ENCODE data around the gene GALNT17.

Gene GALNT17

DNA sequence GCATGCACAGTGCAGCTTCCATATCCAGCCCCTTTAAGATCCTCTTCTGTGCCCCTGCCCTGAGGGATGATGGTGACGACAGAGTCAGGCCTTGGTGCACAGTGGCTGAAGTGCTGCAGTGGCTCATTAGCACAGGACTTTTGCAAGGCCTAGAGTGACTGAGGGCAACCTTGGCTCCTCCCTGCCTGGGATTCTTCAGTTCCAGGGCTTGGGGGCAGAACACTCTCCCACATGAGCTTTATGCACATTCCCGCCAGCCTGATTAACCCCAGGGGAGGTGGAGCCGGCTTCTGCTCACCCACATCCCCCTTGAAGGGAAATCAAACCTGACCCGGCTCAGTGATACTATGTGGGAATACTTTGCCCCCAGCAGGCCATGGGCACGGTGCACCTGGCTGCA, 253.4 kb downstream of the GALNT17 start:
- TF ChIP-seq, protein P1, sequence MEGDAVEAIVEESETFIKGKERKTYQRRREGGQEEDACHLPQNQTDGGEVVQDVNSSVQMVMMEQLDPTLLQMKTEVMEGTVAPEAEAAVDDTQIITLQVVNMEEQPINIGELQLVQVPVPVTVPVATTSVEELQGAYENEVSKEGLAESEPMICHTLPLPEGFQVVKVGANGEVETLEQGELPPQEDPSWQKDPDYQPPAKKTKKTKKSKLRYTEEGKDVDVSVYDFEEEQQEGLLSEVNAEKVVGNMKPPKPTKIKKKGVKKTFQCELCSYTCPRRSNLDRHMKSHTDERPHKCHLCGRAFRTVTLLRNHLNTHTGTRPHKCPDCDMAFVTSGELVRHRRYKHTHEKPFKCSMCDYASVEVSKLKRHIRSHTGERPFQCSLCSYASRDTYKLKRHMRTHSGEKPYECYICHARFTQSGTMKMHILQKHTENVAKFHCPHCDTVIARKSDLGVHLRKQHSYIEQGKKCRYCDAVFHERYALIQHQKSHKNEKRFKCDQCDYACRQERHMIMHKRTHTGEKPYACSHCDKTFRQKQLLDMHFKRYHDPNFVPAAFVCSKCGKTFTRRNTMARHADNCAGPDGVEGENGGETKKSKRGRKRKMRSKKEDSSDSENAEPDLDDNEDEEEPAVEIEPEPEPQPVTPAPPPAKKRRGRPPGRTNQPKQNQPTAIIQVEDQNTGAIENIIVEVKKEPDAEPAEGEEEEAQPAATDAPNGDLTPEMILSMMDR (IDR thresholded peaks at IDR 0.05; ENCODE audit: control insufficient read depth, extremely low read depth, insufficient read depth) = no peak
- DNase-seq (ENCODE audit: low read depth) = no peak
- no peak overlapping the region for H3K4me3 ChIP-seq (ENCODE audit: low read depth, low read length)

DNA sequence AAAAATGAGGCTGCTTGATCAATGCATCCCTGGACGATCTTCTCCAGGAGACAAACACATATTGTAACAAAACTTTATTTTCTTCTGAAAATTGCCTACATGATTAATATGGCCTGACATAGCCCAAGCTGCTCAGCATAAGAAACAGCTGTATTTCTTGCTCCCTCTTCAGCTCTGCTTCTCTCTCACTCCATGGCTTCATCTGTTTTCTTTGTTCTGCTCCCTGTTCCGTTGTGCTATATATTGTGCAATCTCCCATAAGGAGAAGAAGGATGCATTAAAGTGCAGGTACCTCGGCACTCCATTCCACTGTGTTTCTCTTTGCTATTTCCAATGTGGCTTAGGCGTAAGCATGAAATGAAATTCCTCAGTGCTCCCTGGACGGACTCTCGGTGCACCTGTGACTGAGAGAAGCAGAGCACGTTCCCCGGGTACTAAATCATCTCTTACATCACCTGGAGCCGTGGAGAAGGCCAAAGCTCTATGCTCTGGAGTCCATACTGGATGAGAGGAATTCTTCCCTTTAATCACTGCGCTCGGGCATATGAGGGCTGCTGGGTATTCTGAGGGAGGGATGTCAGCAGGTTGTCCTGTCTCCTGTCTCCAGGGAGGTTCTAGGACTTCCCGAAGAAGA, 254.3 kb downstream of the GALNT17 start:
- no peak overlapping the region for H3K4me3 ChIP-seq (ENCODE audit: low read depth, low read length)
- no peak for DNase-seq (ENCODE audit: low read depth)
- TF ChIP-seq, protein P1 (IDR thresholded peaks at IDR 0.05; ENCODE audit: control insufficient read depth, extremely low read depth, insufficient read depth) = no peak

DNA sequence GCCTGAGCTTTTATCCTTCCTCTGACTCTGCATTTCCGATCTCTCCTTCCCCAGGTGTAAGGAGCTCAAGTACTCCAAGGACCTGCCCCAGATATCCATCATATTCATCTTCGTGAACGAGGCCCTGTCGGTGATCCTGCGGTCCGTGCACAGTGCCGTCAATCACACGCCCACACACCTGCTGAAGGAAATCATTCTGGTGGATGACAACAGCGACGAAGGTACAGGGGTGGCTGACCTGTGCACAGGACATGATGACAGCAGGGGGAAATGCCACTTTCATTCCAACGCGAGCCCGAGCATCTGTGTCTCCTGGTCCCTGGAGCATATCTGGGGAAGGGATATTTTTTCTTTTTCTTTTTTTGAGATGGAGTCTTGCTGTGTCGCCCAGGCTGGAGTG, 256.2 kb downstream of the GALNT17 start:
- TF ChIP-seq, protein P1 (IDR thresholded peaks at IDR 0.05; ENCODE audit: control insufficient read depth, extremely low read depth, insufficient read depth) = no peak
- no peak for DNase-seq (ENCODE audit: low read depth)
- H3K4me3 ChIP-seq (ENCODE audit: low read depth, low read length) = no peak overlapping the region

DNA sequence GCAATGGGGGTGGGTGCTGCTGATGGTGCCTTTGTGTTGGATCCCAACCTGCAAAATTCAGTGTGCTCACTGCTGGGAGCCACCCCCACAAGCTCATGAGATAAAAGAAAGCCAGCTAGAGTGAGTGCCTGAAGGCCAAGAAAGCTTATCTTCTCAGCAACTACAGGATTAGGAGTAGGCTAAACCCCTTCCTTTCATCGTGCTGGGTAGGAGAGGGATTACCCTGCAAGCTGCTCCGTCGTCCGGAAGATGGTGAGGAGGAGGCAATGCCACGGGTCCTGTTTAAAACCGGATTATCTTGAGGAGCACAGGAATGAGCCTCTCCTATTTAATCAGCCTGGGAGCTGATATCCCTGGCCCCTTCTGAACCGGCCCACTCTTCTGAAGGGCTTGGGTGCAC, 258.0 kb downstream of the GALNT17 start:
- TF ChIP-seq, protein P1 (IDR thresholded peaks at IDR 0.05; ENCODE audit: control insufficient read depth, extremely low read depth, insufficient read depth) = no peak
- H3K4me3 ChIP-seq (ENCODE audit: low read depth, low read length) = no peak overlapping the region
- no peak for DNase-seq (ENCODE audit: low read depth)

DNA sequence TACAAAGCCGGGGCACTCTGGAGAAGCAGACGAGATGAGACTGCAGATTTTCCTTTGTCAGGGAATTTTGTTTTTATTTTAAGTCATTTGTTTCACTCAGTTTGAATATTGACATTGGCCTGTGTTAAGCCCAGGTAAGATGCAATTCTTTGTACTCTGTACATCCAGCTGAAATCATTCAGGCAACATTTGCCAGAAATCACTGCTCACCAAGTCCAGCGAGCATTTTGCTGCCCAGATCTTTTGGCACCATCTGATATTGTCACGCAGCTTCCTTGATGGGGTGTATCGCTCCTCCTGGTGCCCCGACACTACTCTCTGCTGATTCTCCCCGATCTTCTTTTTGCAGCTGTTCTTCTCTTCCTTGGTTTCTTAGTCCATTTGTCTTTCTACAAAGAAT, 261.7 kb downstream of the GALNT17 start:
- no peak overlapping the region for H3K4me3 ChIP-seq (ENCODE audit: low read depth, low read length)
- TF ChIP-seq, protein P1 (IDR thresholded peaks at IDR 0.05; ENCODE audit: control insufficient read depth, extremely low read depth, insufficient read depth) = no peak
- DNase-seq (ENCODE audit: low read depth) = no peak

DNA sequence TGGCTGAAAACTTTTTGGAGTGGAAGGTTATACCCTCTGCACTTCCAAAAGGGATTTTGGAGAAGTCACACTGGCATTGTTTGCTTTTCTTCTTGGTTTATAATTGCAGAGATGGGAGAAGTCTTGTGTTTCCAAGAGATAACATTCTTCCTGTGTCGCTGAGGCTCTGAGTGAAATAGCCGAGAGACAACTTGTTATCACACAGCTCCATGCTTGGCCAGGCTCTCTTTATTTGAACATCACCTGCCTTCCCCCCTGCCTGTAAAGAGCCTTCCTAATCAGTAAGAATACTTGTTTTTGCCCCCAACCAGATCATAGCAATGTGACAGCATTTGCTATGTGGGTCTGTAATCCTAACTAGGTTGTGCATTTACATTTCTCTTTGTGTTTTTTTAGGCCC, 270.7 kb downstream of the GALNT17 start:
- H3K4me3 ChIP-seq (ENCODE audit: low read depth, low read length) = no peak overlapping the region
- TF ChIP-seq, protein P1 (IDR thresholded peaks at IDR 0.05; ENCODE audit: control insufficient read depth, extremely low read depth, insufficient read depth) = no peak
- DNase-seq (ENCODE audit: low read depth) = no peak

Data from LNCaP clone FGC (cell line).